GM12865 (cell line): ENCODE measurements around the gene COQ2.
"Not testable (repeated sequence)": the region's sequence is repeated elsewhere in the genome, so short reads cannot be mapped to it uniquely, and the experiment has no call there.

ENCODE experiments used
- DNase-seq: peaks from one replicate; pipeline ENCODE4 v3.0.0; 2010; ENCODE audit warnings: low read depth
- H3K4me3 ChIP-seq: 2 replicates; pipeline ENCODE4 v1.5.1; 2011; ENCODE audit warnings: mild to moderate bottlenecking, low read depth, low read length, control low read depth
- CTCF ChIP-seq: IDR thresholded peaks from 2 replicates; pipeline ENCODE4 v1.5.1; 2011; ENCODE audit warnings: low read length, control low read depth, low read depth, inconsistent platforms; ENCODE audit not compliant: insufficient read depth; ENCODE audit errors: missing control alignments

The COQ2 gene

GRCh38 chr4:83247415-83248357 lies 36.9 kb downstream of the COQ2 start:
- H3K4me3 ChIP-seq, result no peak overlapping the region
- TF ChIP-seq CTCF, result no peak
- DNase-seq, result no peak

- no peak for DNase-seq
- H3K4me3 ChIP-seq, result no peak overlapping the region
- TF ChIP-seq CTCF, result no peak
These were observed 43.5 kb downstream of the COQ2 start for GRCh38 chr4:83241132-83241531.

- TF ChIP-seq CTCF, result no peak
- peak; percentile 86 for DNase-seq
- H3K4me3 ChIP-seq, result peak overlapping the region; percentile 20; the same call in 1 of the 2 replicates
These were observed 44.2 kb downstream of the COQ2 start for GRCh38 chr4:83240379-83240875.

GRCh38 chr4:83238393-83239248 lies 46.0 kb downstream of the COQ2 start:
- no peak for DNase-seq
- TF ChIP-seq CTCF, result no peak
- H3K4me3 ChIP-seq, result no peak overlapping the region

GRCh38 chr4:83237591-83237990 lies 47.0 kb downstream of the COQ2 start:
- H3K4me3 ChIP-seq, result no peak overlapping the region
- TF ChIP-seq CTCF, result no peak
- no peak for DNase-seq

GRCh38 chr4:83235645-83236133 lies 48.9 kb downstream of the COQ2 start:
- DNase-seq, result peak; percentile 78
- not testable (repeated sequence) for H3K4me3 ChIP-seq
